Embryonic facial prominence (tissue), 1 donor: ENCODE results near the gene DNAI2.

ENCODE experiments used
- DNase-seq: peaks from one replicate; pipeline ENCODE4 v3.0.0-alpha.2; 2016; ENCODE audit errors: extremely low spot score

DNAI2 gene

GRCh38 chr17:74361230-74362068 lies 87.4 kb downstream of the DNAI2 start, which contains the start of gene BTBD17:
Gene BTBD17, minus strand, starts transcription at chr17:74361868. Its CDS starts 49 bp downstream, at chr17:74361819.
- DNase-seq = no peak

GRCh38 chr17:74362069-74362405 lies 88.0 kb downstream of the DNAI2 start:
- DNase-seq = no peak

GRCh38 chr17:74362810-74363498 lies 88.9 kb downstream of the DNAI2 start:
- DNase-seq = no peak
